HepG2 (cell line): ENCODE measurements around the gene USP35. TPM values are rescaled to one million over a fixed set of nuclear protein-coding genes. Genes with fewer than 3 reads are reported as not detected.

Source experiments
- FIP1L1 ChIP-seq: fragments of 200-400 bp; formaldehyde crosslinking; IDR thresholded peaks from 2 replicates; pipeline ENCODE4 v1.6.1; 2018; ENCODE audit warnings: low read depth, mild to moderate bottlenecking, low read length, moderate library complexity, borderline replicate concordance; ENCODE audit not compliant: insufficient read depth
- HOMEZ ChIP-seq: IDR thresholded peaks from 2 replicates; pipeline ENCODE4 v1.6.1; 2016; ENCODE audit warnings: low read depth
- KLF15 ChIP-seq: sonication (generic); formaldehyde crosslinking; IDR thresholded peaks from 2 replicates; pipeline ENCODE4 v1.8.1; 2023; ENCODE audit warnings: borderline replicate concordance, mild to moderate bottlenecking, inconsistent platforms, missing genetic modification reagents, mixed read lengths
- KLF16 ChIP-seq, 2 experiments: sonication (generic) in 1 of 2; formaldehyde crosslinking in 1 of 2; IDR thresholded peaks; 2 replicates each; pipeline versions ENCODE4 v1.6.1 to v1.8.0; 2016 to 2023; ENCODE audit warnings: missing genetic modification reagents in 2 of 2, missing compliant biosample characterization in 1 of 2
- MXD3 ChIP-seq: IDR thresholded peaks from 2 replicates; pipeline ENCODE4 v1.6.1; 2016; ENCODE audit warnings: mild to moderate bottlenecking, missing biosample characterization, missing genetic modification reagents
- NCOA2 ChIP-seq: sonication (generic); formaldehyde crosslinking; IDR thresholded peaks from 2 replicates; pipeline ENCODE4 v1.8.0; 2022; ENCODE audit warnings: inconsistent platforms
- NFKB2 ChIP-seq: sonication (generic); formaldehyde crosslinking; IDR thresholded peaks from 2 replicates; pipeline ENCODE4 v1.4.0; 2020; ENCODE audit warnings: missing genetic modification reagents, borderline replicate concordance
- PAXIP1 ChIP-seq: sonication (generic); formaldehyde crosslinking; conservative IDR thresholded peaks from 2 replicates; pipeline ENCODE4 v1.4.0; 2020; ENCODE audit warnings: mild to moderate bottlenecking, missing genetic modification reagents, moderate library complexity
- SRSF4 ChIP-seq: fragments of 200-400 bp; formaldehyde crosslinking; IDR thresholded peaks from one replicate; pipeline ENCODE4 v1.6.1; 2018; ENCODE audit warnings: mild to moderate bottlenecking, low read depth, low read length, moderate library complexity; ENCODE audit not compliant: poor library complexity, severe bottlenecking
- TEAD3 ChIP-seq: optimal IDR thresholded peaks from 2 replicates; pipeline ENCODE3; 2016; ENCODE audit warnings: borderline replicate concordance
- TOE1 ChIP-seq: sonication (generic); formaldehyde crosslinking; IDR thresholded peaks from 2 replicates; pipeline ENCODE4 v1.4.0; 2020; ENCODE audit warnings: mild to moderate bottlenecking, missing genetic modification reagents
- ZNF572 ChIP-seq: sonication (generic); formaldehyde crosslinking; IDR thresholded peaks from 2 replicates; pipeline ENCODE4 v1.5.1; 2020; ENCODE audit warnings: mild to moderate bottlenecking, missing genetic modification reagents
- polyA plus RNA-seq, 8 experiments: library from polyadenylated mRNA; depleted of rRNA in 3 of 8; stranded (reverse) in 7 of 8; unstranded in 1 of 8; fragments of >200 nt; fragmentation: Illumina TruSeq in 4 of 8; extraction: Trizol in 4 of 8; gene quantifications; 2 replicates each; pipeline versions ENCODE4 v1.2.1 to v1.2.3, GENCODE V29; 2011 to 2016; ENCODE audit warnings: low read depth in 4 of 8, missing spikeins in 1 of 8, mixed read lengths in 1 of 8; ENCODE audit not compliant: insufficient read depth in 1 of 8
- total RNA-seq, 5 experiments: library from RNA; depleted of rRNA; stranded (reverse); fragments of >200 nt; fragmentation: Illumina TruSeq; extraction: Trizol; gene quantifications; 2 replicates each; pipeline ENCODE4 v1.2.3, GENCODE V29; 2016; ENCODE audit warnings: low read depth in 1 of 5
- TF ChIP-seq, protein P1 (sequence below): sonication (generic); formaldehyde crosslinking; IDR thresholded peaks from 2 replicates; pipeline ENCODE4 v1.4.0; 2020; ENCODE audit warnings: missing genetic modification reagents
- TF ChIP-seq, protein P2 (sequence below): fragments of 450-650 bp; IDR thresholded peaks from 2 replicates; pipeline ENCODE4 v1.6.1; 2017; ENCODE audit warnings: mild to moderate bottlenecking

The USP35 gene
- total and polyA plus RNA-seq, 2 of the 13 experiments (the other 11 are each of a cell fraction or from before 2014, with no cell fraction given): 4.6 to 7.7 TPM

- TF ChIP-seq, protein P1, sequence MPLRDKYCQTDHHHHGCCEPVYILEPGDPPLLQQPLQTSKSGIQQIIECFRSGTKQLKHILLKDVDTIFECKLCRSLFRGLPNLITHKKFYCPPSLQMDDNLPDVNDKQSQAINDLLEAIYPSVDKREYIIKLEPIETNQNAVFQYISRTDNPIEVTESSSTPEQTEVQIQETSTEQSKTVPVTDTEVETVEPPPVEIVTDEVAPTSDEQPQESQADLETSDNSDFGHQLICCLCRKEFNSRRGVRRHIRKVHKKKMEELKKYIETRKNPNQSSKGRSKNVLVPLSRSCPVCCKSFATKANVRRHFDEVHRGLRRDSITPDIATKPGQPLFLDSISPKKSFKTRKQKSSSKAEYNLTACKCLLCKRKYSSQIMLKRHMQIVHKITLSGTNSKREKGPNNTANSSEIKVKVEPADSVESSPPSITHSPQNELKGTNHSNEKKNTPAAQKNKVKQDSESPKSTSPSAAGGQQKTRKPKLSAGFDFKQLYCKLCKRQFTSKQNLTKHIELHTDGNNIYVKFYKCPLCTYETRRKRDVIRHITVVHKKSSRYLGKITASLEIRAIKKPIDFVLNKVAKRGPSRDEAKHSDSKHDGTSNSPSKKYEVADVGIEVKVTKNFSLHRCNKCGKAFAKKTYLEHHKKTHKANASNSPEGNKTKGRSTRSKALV (CRISPR knock-in tag): no peak
- TF ChIP-seq TEAD3 (CRISPR knock-in tag): peak; percentile 74
- TF ChIP-seq KLF15: no peak
- no peak for TF ChIP-seq SRSF4
- TF ChIP-seq KLF16 (CRISPR knock-in tag; IDR thresholded peaks at IDR 0.05): peak in 1 of 2 experiments; percentile 65; a peak in 1 of 4 replicates
- TF ChIP-seq PAXIP1 (CRISPR knock-in tag): peak; percentile 88
- no peak for TF ChIP-seq NFKB2 (CRISPR knock-in tag)
- no peak for TF ChIP-seq ZNF572 (CRISPR knock-in tag)
- TF ChIP-seq, protein P2, sequence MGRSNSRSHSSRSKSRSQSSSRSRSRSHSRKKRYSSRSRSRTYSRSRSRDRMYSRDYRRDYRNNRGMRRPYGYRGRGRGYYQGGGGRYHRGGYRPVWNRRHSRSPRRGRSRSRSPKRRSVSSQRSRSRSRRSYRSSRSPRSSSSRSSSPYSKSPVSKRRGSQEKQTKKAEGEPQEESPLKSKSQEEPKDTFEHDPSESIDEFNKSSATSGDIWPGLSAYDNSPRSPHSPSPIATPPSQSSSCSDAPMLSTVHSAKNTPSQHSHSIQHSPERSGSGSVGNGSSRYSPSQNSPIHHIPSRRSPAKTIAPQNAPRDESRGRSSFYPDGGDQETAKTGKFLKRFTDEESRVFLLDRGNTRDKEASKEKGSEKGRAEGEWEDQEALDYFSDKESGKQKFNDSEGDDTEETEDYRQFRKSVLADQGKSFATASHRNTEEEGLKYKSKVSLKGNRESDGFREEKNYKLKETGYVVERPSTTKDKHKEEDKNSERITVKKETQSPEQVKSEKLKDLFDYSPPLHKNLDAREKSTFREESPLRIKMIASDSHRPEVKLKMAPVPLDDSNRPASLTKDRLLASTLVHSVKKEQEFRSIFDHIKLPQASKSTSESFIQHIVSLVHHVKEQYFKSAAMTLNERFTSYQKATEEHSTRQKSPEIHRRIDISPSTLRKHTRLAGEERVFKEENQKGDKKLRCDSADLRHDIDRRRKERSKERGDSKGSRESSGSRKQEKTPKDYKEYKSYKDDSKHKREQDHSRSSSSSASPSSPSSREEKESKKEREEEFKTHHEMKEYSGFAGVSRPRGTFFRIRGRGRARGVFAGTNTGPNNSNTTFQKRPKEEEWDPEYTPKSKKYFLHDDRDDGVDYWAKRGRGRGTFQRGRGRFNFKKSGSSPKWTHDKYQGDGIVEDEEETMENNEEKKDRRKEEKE: no peak
- no peak for TF ChIP-seq TOE1 (CRISPR knock-in tag)
- TF ChIP-seq NCOA2 (CRISPR knock-in tag): peak; percentile 78
- TF ChIP-seq MXD3 (CRISPR knock-in tag): no peak
- no peak for TF ChIP-seq FIP1L1
- TF ChIP-seq HOMEZ (CRISPR knock-in tag): peak; percentile 67; the same call in 1 of the 2 replicates
Measured at GRCh38 chr11:78202733-78203167, 14.0 kb downstream of the USP35 start (continued).
